Stimulated activated CD4-positive, alpha-beta T cell treated with anti-CD3 and anti-CD28 coated beads, Interleukin-1b, Interleukin-23, amount 100 ng/mL, for 4 hours (primary cell): ENCODE data around the gene MGARP.
"Not testable (repeated sequence)": the region's sequence is repeated elsewhere in the genome, so short reads cannot be mapped to it uniquely, and the experiment has no call there.

Experiments used
- DNase-seq, 2 donors: peaks; one replicate each; pipeline ENCODE4 v3.0.0-alpha.2; 2020; ENCODE audit warnings: low read depth in 2 of 2

Gene MGARP

DNA sequence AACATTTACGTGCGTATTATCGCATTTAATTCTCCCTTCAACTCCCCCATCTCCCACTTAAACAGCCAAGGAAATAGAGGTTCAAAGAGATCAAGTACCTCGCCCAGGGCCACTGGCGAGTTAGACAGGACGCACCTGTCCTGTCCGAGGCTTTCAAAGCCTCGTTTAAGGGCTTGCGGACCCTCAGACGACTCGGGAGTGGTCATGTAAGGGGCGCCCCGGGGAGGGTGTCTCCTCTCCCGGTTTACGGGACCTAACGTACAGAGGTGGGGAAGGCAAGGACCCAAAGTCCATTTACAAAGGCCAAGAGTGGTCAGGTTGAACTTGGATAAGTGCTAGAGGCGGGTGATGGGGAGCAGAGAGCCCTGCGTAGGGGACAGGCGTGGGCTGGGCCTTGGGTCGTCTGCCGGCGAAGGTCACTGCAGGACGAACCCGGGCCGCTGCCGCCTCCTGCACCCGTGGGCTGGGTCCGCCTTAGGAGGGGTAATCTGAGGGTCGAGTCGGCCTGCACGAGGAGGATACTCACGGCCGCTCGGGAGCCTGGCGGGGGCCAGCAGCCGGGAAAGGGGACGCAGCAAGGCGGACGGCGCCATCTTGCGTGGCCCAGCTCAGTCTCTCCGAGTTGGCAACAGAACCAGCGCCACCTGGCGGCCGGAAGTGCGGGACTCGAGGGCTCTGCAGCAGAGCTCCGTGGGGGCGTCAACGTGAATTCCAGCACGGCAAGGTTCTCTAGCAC lies 15.3 kb upstream of the MGARP start:
- peak; percentile 99 to 100 for DNase-seq

DNA sequence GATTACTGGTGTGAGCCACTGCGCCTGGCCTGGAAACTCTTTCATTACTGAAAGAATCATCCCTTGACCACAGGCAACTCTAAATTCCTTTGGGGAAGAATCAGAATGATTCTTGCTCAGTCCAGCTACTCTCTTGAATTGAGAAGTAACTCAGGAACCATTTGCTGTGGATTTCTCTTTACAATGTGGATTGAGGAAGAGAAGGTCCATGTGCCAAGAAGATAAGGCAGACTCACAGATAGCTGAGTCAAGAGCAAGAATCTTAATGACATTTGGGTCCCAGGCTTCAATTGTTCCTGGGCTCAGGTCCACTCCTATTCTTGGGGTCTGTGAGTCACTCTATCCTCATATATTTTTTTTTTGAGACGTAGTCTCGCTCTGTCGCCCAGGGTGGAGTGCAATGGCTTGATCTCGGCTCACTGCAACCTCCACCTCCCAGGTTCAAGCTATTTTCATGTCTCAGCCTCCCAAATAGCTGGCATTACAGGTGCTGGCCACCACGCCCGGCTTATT lies 6.2 kb upstream of the MGARP start:
- no peak for DNase-seq

DNA sequence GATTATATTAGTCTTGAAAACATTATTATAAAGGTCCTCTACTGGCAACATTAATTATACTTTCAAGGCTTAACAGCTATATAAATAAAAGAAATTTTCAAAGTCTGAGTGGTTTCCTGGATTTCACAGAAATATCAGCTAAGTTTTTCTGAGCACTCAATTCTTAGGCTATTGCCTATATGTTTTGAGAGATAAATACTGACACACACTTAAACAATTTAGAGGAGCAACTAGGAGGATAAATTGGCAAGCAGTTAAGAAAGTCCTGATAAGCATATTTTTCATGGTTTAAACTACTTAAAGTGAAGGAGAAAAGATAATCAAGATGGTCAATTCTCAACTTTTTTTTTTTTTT lies 2.7 kb upstream of the MGARP start:
- DNase-seq: no peak

DNA sequence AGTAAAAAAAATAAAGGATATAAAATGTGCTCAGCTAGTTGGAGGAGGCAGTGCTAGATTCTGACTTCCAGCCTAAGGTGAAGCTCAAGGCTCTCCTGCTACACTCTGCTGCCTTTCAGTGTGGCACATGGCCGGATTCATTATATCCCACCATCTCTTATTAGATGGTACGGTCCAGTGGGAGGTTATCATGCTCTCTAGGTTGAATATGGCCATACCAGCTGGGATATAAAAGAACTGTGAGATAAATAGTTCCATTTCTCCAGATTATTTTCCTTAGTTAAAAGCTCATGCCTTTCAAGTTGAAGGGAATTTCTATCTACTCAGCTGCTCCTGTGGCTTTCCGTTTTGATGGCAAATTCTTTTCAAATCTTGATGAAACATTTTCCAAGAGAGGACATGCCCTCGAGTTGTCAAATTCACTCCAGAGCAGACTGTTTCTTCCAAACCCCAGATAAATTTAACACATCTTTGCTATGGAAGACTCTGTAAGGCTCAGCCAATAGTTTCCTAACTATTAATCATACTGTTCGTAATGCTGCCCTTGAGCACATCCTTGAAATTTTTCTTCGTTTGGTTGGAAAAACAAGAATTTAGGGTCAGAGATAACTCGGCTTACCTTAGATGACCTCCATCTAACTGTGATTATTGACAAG lies 2.2 kb upstream of the MGARP start:
- DNase-seq: no peak

DNA sequence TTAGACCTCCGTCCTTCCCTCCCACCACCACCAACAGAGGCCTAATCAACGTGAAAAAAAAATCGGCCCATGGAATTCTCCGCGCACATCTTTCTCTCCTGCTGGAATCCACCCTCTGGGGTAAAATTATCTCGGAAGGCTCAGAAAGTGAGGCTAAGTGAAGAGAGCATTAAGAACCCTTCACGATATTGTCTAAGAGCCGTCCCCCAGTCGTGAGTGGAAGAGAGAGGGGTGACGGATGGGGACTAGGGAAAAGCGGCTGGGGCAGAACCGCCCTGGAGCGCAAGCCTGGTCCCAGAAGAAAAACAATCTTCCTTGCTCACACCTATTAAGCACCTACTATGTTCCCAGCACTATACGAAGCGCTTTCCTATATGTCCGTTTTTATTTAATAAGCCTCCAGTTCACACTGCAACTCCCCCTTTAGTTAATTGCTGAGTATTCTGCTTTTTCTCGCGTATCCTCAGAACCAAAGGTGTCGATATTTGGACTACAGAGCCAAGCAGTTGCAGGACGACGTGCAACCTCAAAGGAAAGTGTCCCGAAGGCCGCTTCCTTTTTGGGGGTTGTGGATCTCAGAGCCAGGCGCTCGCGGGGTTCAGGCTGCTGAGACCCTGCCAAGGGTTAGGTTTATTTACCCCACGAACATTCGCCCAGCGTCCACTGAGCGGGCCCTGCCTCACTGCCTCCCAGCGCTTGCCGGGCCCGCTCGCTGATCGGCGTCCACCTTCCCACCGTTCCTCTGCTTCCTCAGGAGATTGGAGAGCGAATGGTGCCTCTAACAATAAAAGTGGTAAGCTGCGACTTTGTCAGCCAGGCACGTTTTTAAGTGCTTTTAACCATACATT lies 889 bp downstream of the MGARP start:
- DNase-seq: no peak

DNA sequence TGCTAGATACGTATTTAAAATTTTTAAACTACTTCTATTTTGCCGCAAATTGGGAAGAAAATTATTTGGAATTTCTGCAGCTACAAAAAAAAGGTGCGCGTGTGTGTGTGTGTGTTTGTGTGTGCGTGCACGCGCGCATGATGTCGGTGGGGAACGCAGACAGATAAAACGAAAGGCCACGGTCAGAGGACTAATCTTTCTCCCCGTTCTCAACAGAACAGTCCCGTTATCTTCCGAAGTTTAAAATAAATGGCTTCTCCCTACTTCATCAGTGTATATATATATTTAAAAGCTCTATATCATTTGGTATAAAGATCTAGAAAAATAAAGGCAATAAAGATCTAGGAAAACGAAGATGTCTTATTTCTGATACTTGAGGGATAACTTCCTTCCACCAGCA lies 1.5 kb downstream of the MGARP start:
- no peak for DNase-seq

DNA sequence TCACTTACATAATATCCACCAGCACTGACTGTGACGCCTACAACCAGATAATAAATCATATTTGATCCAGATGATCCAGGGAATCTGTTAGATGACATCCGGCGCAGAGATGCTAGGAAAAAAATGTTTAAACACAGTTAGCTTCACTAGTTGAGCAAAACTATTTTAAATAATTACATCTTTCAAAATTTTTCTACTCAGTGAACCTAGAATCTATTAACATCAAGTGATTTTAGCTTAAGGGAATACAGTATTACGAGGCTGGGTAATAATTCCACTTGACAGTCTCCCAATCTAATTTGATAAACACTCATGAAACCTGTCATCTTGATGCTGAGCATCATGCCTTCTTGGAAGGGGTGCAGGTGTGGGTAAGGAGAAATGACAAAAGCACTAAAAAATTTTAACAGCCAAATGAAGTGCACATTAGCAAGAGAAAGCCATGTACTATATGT lies 4.7 kb downstream of the MGARP start:
- no peak for DNase-seq

DNA sequence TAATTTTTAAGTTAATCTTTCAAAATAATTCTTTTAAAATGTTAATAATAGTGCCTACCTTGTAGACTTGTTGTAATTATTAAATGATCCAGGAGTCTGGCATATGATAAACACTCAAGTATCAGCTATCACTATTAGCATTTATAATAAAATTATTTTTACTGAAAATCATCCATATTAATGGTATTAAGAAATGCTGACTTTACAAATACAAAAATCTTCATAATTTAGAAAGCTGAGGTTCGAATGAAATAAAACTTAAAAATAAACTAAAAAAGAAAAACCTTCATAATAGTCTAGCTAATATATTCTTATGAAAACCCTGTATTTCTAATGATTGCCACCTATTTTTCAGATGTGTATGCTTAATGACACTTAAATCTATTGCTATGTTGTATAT lies 5.2 kb downstream of the MGARP start:
- DNase-seq: no peak

DNA sequence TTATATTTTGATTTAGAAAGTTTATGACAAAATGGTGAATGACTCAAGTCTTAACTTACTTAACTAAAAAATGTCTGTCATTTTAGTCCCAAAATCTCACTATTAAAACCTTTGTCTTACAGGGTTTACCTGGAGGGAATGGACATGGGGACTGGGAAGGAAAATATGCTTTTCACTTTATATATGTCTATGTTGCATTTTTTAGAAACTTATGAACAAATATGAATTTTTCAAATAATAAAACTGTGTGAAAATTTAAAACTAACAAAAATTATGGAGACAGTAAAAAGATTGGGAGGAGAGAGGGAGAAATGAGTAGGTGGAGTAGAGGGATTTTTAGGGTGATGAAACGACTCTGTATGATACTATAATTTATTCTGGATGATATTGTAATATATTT lies 6.2 kb downstream of the MGARP start:
- no peak for DNase-seq

DNA sequence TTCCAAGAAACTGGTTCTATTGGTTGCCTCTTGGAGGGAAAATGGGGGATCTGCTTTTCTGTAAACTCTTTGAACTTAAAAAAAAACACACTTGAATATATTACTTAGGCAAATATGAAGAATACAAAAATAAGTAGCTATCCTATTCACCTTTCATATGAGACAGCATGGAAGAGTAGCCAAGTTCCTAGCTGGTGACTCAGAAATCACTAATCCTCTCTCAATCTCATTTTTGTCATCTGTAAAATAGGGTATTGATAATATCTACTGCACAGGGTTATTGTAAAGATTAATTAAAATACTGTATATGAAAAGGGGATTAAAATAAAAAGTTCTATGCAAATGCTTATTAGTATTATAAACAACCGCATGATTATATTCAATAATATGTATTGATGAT lies 12.7 kb downstream of the MGARP start:
- no peak for DNase-seq

DNA sequence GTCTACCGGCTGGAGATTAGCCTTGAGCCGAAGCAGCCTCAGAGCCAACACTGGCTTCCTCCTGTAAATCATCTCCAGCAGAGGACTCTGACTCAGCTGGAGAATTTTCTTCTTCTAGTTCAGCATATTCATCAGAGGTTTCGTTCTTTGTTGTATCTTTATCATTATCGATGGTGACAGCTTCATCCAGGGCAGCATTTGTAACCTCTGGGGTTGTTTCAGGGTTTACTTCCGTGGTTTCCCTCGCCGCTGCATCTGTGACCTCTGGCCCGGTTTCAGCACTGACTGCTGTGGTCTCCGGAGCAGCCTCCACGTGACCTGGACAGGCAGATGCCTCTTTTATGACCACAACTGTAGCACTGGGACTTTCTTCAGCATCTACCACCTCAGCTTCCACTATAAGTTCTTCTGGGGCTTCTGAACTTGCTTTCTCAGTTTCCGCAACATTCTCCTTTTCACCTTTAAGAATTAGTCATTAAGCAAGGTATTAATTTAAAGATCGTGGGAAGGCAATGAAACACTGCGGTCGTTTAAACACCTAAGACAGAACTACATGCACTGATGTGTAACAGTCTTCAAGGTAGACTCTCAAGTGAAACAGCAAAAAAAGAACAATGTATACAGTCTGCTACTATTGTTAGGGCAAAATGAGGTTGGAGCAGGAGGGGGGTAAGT lies 13.3 kb downstream of the MGARP start:
- DNase-seq: peak; percentile 18 to 50

DNA sequence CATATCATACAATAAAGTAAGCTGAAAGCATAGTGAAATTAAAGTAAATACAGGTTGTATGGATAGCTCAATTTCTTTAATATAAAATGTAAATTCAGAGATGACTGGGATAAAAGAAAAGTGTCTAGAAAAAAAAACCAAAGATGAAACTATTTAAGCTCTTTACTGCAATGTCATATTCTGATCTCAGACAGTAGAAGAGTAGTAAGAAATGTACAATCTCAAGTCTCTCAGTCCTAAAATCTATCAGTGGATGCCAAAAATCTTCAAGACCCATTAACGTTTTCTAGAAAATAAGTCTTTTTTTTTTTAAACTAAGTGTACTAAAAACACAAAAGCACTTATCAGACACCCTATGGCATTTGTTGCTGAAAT lies 13.8 kb downstream of the MGARP start:
- DNase-seq: no peak

DNA sequence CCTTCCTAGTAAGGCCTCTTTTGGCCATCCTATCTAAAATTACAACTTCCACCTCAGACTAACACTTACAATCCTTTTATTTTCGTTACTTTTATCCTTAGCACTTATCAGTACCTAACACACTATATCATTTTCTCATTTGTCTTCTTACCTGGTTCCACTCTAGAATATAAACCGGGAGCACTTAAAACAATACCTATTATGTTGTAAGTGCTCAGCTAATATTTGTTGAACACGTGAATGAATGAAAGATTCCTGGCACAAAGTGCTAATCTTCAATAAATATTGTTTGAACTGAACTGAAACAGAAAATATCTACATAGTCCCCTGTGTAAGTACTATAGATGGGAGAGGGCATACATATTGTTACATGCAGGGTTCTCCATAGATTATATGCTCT lies 14.4 kb downstream of the MGARP start:
- DNase-seq: no peak

DNA sequence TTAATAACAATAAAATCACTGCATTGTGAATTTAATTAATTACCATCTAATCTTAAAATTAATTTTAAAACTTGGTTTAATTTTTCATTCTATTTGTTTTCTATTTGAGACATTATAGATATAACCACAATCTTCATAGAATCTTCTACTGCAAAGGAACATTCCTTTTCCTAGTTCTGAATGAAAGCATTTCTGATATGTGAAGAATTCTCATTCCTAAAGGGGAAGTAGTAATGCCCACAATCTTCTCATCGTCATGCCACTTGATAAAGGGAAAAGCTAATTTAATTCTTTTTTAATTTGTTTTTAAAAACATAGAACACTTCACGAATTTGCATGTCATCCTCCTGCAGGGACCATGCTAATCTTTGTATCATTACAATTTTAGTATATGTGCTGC lies 23.7 kb downstream of the MGARP start:
- DNase-seq: no peak

DNA sequence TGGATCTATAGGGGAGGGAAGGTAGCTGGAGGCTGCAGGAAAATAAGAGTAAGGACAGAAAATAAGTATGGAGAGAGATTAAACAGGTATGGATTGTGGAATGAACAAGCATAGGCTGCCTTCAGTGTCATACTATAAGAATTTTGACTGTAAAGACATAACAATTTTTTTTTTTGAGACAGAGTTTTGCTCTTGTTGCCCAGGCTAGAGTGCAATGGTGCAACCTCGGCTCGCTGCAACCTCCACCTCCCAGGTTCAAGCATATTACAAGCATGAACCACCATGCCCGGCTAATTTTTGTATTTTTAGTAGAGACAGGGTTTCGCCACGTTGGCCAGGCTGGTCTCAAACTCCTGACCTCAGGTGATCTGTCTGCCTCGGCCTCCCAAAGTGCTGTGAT lies 24.4 kb downstream of the MGARP start:
- not testable (repeated sequence) for DNase-seq

DNA sequence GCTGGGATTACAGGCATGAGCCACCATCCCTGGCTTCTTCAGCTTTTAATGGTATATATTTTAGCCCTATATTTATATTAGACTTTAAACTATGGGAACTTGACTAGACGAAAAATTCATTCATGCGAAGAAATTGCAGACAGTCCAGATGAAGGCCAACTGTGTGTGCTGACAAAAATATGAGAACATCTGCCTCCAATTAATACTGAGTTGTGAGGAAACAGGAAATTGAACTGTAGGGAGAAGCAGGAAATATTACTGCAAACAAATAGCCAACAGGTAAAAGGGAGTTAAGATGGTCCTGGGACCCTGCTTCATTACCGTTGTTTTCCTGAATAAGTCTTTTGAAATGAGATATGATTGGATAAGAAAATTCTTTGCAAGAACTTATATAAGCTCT lies 26.3 kb downstream of the MGARP start:
- DNase-seq: no peak

DNA sequence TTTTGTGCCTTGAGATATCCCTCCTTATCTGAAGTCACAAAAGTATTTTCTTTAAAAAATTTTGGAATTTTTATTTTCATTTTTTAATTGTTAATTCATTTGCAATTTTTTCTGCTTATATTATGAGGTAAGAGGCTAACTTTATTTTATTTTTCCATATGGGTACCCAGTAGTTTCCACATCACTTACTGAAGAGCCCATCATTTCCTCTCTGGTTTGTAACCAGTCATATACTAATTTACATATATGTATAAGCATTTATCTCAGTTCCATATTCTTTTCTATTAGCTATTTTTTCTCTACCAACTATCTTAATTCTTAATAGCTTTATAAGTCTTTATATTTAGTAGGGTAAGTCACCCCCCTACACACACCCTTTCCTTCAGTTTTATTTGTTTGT lies 27.0 kb downstream of the MGARP start:
- no peak for DNase-seq

DNA sequence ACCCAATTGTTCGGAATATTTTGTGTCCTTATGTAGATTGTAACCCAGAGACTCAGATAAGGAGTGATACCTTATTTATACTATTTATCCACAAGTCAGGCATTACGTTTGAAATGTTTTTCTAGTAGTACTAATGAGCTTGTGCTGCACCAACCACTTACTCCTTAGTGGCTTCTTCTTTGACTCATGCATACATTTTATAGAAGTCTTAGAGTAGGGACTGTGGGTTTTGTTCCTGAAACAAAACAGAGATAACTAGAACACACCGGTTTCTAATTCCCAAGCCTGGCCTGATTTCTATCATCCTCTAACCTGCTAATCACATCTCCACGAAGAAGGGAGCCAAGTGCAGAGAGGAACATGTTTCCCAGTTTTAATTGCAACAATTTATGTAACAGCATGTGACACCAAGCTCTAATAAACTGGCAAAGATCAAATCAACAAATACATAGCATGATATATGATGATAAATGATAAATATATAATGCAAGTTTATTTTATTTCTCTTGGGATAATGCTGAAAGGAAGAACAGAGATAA lies 32.3 kb downstream of the MGARP start:
- no peak for DNase-seq

DNA sequence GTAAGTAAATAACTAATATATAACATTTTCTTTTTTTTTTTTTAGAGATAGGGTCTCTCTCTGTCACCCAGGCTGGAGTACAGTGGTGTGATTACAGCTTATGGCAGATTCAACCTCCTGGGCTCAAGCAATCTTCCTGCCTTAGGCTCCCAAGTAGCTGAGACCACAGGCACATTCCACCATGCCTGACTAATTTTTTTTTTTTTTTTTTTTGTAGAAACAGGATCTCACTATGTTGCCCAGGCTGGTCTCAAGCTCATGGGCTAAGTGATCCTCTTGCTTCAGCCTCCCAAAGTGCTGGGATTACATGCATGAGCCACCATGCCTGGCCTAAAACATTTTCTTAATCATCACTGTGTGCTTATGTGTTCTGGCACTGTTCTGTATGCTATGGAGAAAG lies 32.8 kb downstream of the MGARP start:
- DNase-seq: no peak

DNA sequence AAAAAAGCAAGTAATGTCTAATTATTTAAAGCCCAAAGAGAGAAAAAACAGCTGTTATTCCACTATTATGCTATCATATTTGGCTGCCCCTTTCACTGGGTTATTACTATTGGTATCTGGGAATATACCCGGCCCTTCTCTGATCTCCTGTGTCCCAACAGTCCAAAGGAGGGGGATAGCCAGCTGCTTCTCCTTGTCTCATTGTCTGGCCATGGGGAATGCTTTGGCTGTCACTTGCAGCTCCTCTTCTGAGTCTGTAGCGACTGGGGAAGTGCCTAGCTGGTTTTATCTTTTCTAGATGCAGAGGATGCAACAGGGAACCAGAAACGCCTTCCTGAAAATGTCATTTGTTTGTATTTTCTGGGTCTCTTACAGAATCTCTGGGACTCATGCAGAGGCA lies 33.9 kb downstream of the MGARP start:
- DNase-seq: no peak

DNA sequence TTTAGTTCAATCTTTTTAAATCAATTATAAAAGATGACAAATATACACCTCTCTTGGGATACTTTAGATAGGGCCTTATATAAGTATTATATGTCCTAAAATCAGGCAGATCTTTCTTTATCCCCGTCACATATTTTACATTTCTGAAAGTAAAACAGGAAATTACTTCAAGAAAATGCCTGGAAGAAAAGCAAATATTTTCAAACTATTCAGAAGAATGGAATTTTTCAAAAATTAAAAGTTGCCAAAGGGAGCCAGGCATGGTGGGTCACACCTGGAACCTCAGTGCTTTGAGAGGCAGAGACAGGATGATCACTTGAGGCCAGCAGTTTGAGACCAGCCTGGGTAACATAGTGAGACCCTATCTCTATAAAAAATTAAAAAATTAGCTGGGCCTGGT lies 34.4 kb downstream of the MGARP start:
- DNase-seq: no peak
